Epithelial cell of proximal tubule (primary cell): ENCODE measurements around the gene ALG11. TPM values are rescaled to one million over a fixed set of nuclear protein-coding genes. Genes with fewer than 3 reads are reported as not detected.

ENCODE experiments used
- DNase-seq: peaks from one replicate; pipeline ENCODE4 v3.0.0-alpha.2; 2011; ENCODE audit warnings: low read depth
- H3K4me3 ChIP-seq: 2 replicates; pipeline ENCODE4 v1.5.1; 2011; ENCODE audit warnings: low read depth, mild to moderate bottlenecking, low read length
- CTCF ChIP-seq: conservative IDR thresholded peaks from 2 replicates; pipeline ENCODE4 v1.5.1; 2012; ENCODE audit warnings: low read depth, mild to moderate bottlenecking, low read length
- total RNA-seq: library from RNA; depleted of rRNA; stranded (reverse); fragments of >200 nt; gene quantifications from 2 replicates; pipeline ENCODE4 v1.2.3, GENCODE V29; 2015

ALG11 gene
- total RNA-seq, 1 donor from 2014 or later: 15.3 TPM

GRCh38 chr13:52004511-52005170 is 7.6 kb upstream of the ALG11 start:
- TF ChIP-seq CTCF: peak; percentile 19
- H3K4me3 ChIP-seq: no peak overlapping the region
- no peak for DNase-seq

GRCh38 chr13:52005841-52006522 is 6.2 kb upstream of the ALG11 start:
- DNase-seq: no peak
- no peak for TF ChIP-seq CTCF
- H3K4me3 ChIP-seq: no peak overlapping the region

GRCh38 chr13:52006523-52007245 is 5.5 kb upstream of the ALG11 start:
- no peak for TF ChIP-seq CTCF
- DNase-seq: no peak

GRCh38 chr13:52009946-52010345 is 2.3 kb upstream of the ALG11 start:
- H3K4me3 ChIP-seq: no peak overlapping the region
- DNase-seq: no peak
- TF ChIP-seq CTCF: no peak

More at GRCh38 chr13:52006523-52007245, 5.5 kb upstream of the ALG11 start:
- no peak overlapping the region for H3K4me3 ChIP-seq

- DNase-seq: no peak
- H3K4me3 ChIP-seq: peak within 1 kb of the TSS; percentile 93
- TF ChIP-seq CTCF: peak; percentile 34
Observed at GRCh38 chr13:52010890-52011631, 1.1 kb upstream of the ALG11 start, which contains the start of gene ATP7B. Gene ATP7B (minus strand): TSS chr13:52011450. CDS start chr13:52011337, 113 bp downstream.

- no peak for DNase-seq
- no peak for TF ChIP-seq CTCF
- peak overlapping the region; percentile 93 for H3K4me3 ChIP-seq
Observed at GRCh38 chr13:52012512-52012836, 276 bp downstream of the ALG11 start.
